AG20443 (cell line): ENCODE data around the gene ABCC3.

ENCODE experiments used
- DNase-seq: peaks from one replicate; pipeline ENCODE4 v3.0.0; 2012; ENCODE audit warnings: low spot score, mixed read lengths

The ABCC3 gene

GRCh38 chr17:50737118-50737698, 102.5 kb downstream of the ABCC3 start:
- DNase-seq: no peak

GRCh38 chr17:50739098-50739497, 104.4 kb downstream of the ABCC3 start:
- DNase-seq: no peak
